ENCODE results near the gene ZCCHC4.

Gene ZCCHC4

DNA sequence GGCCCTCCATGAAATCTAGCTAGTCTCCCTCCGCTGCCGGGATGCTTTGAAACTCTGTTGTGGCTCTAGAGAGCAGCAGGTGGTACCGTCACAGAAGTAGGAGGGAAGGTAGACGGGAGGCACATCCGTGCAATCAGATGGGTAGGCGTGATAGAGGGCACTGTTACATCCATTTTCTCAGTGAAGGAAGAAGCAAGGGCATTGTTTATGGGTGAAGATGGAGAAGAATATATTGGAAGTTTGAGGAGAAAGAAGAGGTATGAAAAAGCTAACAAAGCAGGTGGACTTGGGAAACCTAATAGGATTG is 65.8 kb downstream of the ZCCHC4 start:
- DNase-seq = no peak

DNA sequence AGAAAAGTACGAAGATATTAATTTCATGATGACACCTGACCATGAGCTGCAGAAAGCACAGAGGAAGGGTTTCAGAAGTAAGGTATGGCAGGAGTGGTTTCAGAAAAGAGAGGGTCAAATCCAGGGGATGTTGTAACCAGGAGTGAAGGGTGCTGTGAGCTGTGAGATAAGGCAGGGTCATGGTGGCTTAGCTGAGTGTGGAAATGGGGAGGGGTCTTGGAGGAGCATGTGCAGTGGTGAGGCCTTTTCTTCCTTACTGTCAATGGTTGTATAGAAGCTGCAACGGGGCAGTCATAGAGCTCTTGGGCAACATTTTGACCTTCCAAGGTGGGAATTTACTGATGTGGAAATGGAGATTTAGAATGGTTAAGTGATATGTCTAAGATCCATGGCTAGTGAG is 67.0 kb downstream of the ZCCHC4 start:
- no peak for DNase-seq

DNA sequence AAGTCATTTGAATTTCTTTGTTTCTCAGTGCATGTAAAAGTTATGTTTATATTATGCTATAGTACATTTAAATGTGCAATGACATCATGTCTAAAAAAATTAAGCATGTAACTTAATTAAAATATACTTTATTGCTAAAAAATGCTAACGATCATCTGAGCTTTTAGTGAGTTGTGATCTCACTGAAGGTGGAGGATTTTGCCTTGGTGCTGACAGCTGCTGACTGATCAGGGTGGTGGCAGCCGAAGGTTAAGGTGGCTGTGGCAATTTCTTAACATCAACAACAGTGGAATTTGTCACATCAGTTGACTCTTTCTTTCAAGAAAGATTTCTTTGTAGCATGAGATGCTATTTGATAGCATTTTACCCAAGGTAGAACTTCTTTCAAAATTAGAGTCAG is 71.1 kb downstream of the ZCCHC4 start:
- DNase-seq = no peak

DNA sequence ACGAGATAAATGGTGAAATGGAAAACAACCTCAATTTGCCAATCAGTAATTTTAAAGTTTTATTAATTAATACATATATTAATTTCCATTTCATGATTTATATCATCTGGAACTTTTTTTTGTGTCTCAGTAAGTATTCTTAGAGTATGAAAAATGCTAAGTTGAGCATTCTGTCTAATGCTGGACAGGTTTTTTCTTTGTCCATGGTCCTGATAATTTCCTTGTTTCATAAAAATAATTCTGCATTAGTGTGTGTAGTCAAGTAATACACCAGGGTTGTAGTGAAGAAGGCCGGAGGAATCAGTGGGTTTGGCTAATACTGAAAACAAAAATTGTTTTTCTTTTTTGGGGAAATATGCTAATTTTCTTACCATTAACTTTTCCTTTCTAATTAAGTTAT is 74.4 kb downstream of the ZCCHC4 start:
- no peak for DNase-seq

DNA sequence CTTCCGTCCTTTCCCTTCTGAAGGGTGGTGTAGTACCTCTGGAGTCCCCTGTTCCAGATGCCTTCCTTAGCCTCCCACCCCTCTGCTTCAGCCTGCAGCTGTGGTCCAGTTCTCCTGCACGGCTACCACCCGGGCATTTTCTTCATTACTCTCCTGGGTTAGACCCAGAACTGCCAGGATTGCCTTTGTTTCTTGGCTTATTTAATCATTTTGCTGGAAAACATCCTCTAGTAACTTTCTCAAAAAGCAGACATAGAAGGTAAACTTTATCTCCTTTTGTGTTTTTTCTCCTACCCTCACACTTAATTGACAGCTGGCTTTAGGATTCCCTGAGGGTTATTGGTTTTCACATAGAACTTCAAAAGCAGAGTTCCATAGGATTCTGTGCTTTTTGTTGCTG is 84.7 kb downstream of the ZCCHC4 start:
- no peak for DNase-seq

DNA sequence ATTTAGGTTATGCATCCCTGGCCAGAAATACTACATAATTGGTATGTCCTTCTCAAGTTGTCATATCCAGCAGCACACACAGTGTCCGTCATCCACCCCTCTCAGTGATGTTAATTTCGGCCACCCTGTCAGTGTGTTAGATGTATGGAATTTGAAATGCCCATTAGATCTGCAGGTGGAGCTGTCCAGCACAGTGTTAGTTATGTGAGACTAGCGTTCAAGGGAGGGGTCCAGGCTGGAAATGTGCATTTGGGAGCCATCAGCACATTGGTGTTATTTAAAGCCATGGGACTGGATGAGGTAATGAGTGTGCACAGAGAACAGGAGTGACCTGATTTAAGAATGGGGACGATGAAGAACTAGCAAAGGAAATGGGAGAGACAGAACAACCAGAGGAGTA is 86.9 kb downstream of the ZCCHC4 start:
- no peak for DNase-seq

DNA sequence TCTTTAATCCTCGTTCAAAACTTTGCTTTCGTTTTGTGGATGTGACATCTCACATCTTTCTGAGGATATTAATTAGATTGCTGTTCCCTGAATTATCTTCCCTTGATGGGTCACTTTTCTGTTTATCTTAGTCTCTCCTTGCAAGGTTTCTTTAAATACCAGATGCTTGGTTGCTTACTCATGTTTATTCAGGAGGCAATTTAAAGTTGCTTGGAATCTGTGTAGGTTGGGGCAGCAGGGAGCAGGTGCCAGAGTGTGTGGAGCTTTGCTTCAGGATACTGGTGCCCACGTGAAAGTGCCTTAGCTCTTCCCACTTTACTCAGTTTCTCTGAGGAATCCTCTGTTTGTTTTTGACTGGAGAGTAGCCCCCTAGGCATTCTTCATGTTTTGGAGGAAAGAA is 88.5 kb downstream of the ZCCHC4 start:
- DNase-seq = no peak

DNA sequence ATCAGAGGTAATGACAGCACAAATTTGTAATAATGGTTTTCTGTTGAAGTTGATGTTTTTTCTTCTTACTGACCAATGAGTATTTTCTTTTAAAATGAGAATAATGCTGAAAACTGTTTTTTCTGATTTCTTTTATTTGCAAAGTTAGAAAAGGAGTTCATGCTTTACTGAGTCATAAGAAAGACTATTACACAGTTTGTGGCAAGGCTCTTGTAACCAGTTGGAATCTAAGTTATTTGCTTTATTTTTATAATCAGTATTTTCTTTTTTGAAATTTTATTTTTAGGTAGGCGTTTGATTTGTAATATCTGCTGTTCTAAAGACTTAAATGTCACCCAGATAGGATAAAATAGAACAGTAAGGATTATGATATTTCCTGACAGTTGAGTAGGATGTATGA is 89.9 kb downstream of the ZCCHC4 start:
- DNase-seq = no peak

DNA sequence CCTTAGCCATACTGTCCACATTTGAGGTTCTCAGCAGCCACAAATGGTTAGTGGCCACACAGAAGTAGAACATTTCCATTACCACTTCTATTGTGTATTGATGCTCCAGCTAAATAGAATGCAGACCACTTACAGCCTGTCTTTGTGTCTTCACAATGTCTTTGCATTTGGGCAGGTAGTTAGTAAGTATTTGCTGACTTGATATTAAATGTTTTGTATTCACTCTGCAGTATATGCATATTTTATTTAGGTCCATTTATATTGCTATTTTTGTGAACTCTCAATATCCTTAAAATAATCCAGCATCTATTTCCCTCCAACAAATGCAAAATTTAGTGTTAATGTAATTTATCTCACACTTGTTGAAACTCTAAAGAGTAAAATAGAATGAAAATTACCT is 91.1 kb downstream of the ZCCHC4 start:
- no peak for DNase-seq

DNA sequence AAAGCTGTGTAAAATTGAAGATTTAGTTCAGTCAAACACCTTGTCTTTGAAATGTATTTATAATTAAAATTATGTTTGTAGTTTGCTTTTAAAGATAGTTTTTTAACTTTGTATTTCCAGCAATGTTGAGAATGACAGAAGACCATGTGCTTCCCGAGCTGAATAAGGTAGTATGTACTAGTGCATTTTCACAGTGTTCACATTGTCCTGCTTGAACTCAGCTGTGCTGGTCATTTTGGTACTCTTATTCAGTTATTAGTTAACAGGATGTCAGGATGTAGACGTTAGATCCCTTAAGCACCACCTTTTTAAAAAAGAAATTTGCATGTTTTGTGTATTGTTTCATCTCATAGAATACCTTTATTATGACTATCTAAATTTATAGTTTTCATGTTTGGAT is 92.9 kb downstream of the ZCCHC4 start:
- no peak for DNase-seq

DNA sequence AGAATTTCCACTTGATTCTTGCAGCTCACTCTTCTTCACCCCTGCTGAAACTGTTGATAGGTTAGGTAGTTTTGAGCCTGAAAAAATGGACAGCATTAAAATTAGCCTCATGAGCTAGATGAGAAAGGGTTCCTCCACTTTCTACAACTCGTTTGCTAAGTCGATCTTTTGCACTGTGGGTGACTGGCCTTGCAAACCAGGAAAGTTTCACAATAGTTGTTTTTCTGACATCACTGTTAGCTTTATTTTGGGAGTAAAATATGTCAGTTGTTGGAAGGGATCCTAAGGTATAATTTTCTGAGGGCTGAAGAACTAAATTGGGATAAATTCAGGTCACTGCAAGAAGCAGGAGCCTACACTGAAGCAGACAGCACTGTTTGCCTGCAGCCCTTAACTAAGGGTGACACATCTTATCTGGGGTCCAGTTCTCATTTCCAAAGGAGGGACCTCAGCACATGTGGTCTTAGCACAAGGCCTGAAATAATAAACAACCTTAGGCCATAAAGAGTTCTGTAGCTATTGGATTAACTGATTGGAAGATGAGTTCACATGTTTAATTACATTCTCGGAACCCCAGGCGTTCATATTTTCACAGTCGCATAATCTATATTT is 93.6 kb downstream of the ZCCHC4 start:
- no peak for DNase-seq

DNA sequence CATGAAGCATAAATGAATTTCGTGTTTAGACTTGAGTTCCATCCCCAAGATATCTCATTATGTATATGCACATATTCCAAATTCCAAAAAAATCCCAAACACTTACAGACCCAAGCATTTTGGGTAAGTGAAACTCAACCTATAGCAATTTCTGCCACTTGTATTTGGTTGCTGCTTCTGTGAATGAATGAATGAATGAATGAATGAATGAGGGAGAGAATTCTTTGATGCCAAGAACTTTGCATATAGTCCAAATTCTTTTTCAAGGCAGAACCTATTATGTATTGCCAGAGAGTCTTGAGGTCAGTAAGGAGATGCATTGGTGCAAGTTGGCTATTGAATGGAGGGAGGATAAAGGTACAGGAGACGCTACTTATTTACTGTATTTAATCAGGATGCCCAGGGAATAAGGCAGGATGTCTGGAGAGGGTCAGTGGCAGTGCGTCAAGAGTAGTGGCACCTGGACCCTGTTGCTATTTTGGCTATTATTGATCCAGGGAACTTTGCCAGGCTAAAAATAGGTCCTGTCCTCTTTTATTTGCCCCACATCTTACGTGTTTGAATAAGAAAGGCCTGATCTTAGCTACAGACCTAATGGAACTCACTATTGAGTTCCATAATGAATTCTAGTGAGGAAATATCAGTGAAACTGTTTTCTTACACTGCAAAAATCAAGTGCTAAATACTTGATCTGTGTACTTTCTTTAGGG is 98.4 kb downstream of the ZCCHC4 start:
- DNase-seq = no peak

DNA sequence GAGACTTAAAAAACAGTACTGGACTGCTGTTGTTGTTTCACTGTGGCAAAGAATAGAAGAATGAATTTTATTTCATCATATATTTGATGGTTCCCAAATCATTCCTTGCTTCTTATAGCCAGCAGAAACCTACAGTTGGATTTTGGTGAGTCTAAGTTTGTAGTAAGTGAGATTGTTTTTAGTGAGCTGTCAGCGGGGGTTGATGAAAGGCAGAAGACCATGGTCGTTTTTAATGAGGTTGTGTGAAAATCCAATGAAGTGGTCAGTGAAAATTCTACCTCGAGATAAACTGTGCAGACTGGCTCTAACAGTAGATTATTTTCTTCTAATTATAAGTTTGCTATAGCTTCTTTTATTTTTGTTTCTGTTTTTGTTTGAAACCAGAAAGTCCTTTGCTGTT is 100.7 kb downstream of the ZCCHC4 start:
- DNase-seq = no peak

DNA sequence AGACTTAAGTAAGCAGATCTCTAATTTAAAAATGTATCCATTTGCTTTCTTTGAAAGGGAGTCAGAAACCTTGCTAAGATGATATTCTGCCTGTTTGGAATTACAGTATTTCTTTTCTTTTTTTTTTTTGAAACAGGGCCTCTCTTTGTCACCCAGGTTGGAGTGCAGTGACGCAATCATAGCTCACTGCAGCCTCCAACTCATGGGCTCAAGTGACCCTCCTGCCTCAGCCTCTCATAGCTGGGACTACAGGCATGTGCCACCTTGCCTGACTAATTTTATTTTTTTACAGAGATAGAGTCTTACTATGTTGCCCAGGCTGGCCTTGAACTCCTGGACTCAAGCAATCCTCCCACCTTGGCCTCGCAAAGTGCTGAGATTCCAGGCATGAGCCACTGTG is 104.4 kb downstream of the ZCCHC4 start:
- DNase-seq = no peak
